VCaP (cell line): ENCODE measurements around the gene PRKG1.

Experiments used
- H3K27ac ChIP-seq: fragments of 450-650 bp; 2 replicates; pipeline ENCODE4 v1.5.1; 2017
- TF ChIP-seq, protein P1 (sequence below): fragments of 450-650 bp; conservative IDR thresholded peaks from 2 replicates; pipeline ENCODE4 v1.5.1; 2017; ENCODE audit warnings: mild to moderate bottlenecking, moderate library complexity

PRKG1 gene

GRCh38 chr10:52105301-52105700, 1031.0 kb downstream of the PRKG1 start:
- no peak overlapping the region for H3K27ac ChIP-seq
- TF ChIP-seq, protein P1, sequence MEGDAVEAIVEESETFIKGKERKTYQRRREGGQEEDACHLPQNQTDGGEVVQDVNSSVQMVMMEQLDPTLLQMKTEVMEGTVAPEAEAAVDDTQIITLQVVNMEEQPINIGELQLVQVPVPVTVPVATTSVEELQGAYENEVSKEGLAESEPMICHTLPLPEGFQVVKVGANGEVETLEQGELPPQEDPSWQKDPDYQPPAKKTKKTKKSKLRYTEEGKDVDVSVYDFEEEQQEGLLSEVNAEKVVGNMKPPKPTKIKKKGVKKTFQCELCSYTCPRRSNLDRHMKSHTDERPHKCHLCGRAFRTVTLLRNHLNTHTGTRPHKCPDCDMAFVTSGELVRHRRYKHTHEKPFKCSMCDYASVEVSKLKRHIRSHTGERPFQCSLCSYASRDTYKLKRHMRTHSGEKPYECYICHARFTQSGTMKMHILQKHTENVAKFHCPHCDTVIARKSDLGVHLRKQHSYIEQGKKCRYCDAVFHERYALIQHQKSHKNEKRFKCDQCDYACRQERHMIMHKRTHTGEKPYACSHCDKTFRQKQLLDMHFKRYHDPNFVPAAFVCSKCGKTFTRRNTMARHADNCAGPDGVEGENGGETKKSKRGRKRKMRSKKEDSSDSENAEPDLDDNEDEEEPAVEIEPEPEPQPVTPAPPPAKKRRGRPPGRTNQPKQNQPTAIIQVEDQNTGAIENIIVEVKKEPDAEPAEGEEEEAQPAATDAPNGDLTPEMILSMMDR: no peak

DNA sequence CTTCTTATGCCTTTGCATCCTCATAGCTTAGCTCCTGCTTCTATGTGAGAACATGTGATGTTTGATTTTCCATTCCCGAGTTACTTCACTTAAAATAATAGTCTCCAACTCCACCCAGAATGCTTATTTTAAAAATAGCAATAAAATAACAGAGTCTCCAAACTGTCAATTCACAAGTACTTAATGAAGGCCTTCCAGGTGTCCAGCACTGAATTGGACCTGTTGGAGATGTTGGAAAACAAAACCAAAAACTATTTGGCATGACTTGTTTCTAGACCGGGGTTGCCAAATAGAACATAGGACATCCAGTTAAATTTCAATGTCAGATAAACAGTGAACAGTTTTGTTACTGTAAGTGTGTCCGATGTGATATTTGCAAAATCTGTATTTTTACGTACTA, 1031.7 kb downstream of the PRKG1 start:
- TF ChIP-seq, protein P1: no peak
- H3K27ac ChIP-seq: no peak overlapping the region

DNA sequence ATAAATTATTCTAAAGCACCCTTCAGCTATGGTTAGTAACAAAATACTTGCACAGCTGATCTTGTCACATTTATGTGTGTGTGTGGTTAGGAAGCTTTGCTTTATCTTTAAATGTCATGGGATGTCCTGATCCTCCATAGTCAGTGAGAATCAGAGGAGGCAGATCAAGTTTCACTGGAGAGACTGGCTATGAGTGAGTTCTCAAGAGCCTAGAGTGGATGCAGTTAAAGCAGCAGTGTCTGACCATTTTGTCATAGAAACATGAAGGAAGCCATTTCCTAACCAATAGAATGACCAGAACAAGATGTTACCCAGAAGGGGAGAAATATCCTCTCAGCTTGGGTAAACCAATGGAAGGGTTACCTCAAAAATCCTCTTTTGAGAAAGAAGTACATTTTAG, 1032.6 kb downstream of the PRKG1 start:
- TF ChIP-seq, protein P1: no peak
- H3K27ac ChIP-seq: no peak overlapping the region

DNA sequence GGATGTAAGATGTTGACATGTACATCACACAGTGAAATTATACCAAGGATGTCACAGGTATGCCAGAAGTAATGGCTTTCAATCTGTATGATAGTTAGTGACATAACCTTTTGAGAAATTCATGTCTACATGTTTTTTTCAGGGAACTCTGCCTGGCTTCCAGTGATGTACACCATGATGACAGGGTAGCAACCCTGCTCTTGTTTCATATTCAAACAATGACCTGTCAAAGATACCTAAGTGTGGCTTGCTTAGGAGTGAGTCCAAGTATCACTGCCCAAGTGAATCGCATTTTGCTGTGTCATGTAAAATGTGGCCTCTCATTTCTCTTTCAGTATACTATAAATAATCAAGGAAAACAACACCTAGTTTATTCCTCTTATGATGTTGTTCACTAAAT, 1033.9 kb downstream of the PRKG1 start:
- TF ChIP-seq, protein P1: no peak
- H3K27ac ChIP-seq: no peak overlapping the region

DNA sequence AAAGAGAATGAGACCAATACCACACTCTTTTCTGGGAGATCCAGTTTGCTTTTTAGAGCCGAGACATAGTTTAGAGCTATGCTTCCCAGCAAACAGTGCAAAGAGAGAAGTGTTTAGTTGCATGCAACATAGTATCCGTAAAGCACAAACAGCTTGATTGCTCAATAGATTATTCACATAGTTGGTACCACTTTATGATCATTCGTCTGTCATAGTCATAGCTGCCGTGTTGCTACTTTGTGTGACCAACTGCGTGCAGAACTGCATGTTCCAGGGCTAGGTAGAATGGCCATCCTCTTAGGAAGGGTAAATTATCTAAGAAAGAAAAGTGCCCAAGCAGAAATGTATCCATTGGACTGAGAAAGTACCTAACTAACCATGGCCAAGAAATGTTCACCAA, 1036.3 kb downstream of the PRKG1 start:
- TF ChIP-seq, protein P1: no peak
- H3K27ac ChIP-seq: no peak overlapping the region

DNA sequence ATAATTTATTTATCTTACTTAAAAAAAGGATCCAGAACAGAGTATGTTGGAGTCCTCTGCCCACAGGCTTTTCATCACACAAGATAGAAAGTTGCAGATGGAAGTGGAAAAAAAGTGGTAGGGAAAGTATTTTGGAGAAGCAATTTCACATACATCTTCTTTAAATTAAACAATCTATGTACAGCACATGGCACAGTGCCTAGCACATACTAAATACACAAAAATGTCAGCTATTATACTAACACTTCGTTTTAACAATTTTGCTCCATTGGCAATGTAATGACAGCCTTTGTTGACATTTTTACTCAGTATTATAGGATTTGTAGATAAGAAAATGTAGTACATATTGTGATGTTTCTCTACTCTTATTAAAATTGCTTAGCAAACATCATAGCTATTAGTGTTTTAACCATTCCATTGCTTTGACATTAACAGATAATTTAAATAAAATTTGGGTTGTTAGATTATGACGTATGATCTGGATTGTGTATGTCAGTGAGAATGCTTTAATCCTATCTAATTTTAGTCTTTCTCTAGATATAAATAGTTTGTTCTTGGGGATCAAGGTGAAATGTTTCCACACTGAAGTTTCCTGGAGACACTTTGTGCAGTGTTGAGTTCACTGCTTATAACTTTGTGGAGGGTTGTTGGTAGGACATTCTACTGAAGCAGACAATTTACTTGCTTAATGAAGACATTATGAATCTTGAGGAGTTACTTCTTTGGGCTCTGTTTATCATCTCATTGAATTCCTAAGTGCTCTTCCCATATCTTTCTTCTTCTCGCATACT, 1037.0 kb downstream of the PRKG1 start:
- TF ChIP-seq, protein P1: no peak
- H3K27ac ChIP-seq: no peak overlapping the region

DNA sequence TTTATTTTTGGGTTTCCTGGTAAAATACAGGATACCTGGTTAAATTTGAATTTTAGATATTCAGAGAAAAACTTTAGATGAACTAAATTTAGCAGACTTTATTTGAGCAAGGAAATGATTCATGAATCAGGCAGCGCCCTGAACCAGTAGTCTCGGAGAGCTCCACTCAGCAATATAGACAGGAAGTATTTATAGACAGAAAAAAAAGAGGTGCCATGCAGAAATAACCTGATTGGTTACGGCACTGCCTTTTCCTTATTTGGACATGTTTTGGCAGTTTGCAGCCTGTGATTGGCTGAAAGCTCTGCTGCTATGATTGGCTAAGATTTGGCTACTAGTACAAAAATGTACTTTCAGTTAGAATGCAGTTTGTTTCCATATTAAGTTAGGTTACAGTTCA, 1041.5 kb downstream of the PRKG1 start:
- no peak overlapping the region for H3K27ac ChIP-seq

More for the DNA sequence above, 1041.5 kb downstream of the PRKG1 start:
- TF ChIP-seq, protein P1: no peak
